Hindlimb muscle (tissue), 1 donor: ENCODE measurements around the gene PABPC3. TPM values are rescaled to one million over a fixed set of nuclear protein-coding genes. Genes with fewer than 3 reads are reported as not detected.

Experiments used
- DNase-seq: peaks from one replicate; pipeline ENCODE4 v3.0.0-alpha.2; 2013
- polyA plus RNA-seq: library from polyadenylated mRNA; unstranded; fragments of 120-200 nt; gene quantifications from one replicate; pipeline ENCODE4 v1.2.1, GENCODE V29; 2013; ENCODE audit not compliant: insufficient read length

PABPC3 gene
- 0.39 TPM for polyA plus RNA-seq

DNA sequence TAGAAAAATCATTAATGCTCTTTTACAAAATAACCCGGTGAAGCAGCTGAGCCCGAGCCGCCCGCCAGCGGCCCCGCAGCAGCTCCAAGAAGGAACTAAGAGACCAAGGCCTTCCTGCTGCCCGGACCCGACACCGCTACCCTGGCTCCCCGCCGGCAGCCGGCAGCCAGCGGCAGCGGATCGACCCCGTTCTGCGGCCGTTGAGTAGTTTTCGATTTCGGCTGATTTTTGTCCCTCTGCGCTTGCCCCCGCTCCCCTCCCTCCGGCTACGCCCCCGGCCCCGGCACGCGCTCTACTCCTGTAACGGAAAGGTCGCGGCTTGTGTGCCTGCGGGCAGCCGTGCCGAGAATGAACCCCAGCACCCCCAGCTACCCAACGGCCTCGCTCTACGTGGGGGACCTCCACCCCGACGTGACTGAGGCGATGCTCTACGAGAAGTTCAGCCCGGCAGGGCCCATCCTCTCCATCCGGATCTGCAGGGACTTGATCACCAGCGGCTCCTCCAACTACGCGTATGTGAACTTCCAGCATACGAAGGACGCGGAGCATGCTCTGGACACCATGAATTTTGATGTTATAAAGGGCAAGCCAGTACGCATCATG lies at the start of gene PABPC3:
PABPC3 (plus strand) TSS at position 286 of the 603 bp plus-strand sequence; CDS start at position 349, 63 bp downstream.
- DNase-seq, result no peak

DNA sequence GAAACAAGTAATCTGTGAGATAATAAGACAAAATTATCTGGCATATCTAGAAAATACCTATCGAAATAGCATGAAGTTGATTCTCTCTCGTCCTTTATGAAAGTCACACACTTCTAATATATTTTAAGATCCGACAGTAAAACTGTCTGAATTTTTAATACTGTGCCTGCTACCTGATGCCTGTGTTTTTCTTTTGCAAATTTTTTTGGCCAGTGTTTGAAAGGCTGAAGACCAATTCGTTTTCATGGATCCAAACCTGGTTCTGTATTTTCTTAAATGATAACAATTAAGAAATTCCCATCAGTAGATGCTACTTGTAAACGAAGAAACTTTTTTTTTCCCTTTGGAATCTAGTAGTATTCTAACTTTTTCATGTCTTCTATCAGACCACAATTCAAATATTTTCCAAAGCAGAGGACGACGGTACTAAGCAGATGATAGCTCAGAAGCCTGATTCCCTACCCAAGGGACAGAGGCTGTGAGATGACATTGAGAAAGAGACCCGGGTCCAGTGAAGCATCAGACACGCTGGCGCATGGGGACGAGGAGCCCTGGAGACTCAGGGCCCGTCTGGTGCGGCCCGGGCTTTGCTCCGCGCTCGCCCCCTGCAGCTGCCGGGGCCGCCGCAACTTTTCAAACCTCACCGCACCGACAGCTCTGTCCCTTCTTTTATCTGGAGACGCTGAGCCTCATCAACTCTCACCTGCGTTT lies 49.5 kb upstream of the PABPC3 start:
- DNase-seq, result no peak

DNA sequence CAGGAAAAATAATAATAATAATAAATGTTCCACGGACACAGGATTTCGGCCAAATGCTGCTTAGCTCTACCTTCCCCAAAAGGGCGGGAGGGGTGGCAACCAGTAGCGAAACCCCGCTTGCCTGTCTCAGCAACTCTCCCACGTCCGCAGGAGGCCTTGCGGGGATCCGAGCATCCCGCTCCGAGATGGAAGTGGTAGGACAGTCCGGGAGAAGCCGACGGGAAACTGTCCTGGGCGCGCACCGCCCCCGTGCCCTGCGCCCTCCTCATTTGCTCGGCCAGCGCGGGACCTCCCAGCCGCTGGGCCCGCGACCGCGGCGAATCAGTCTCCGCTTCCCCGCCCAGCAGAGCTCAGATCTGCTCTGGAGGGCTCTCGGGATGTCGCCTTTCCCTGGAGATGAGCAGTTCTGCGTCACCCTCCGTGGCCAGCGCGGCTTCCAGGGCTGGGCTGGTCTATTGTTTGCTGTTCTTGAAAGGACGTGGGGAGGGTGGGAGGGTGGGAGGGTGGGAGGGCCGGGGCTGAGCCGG lies 48.9 kb upstream of the PABPC3 start:
- DNase-seq, result no peak

DNA sequence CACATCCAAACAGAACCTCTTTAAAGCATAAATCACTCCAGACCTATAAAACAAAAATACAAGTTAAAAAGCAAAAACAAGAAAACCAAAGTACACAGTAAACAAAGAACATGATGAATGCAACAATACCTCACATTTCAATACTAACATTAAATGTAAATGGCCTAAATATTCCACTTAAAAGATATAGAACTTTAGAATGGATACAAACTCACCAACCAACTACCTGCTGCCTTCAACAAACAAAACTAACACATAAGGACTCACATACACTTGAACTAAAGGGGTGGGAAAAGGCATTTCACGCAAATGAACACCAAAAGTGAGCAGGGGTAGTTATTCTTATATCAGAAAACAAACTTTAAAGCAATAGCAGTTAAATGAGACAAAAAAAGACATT lies 44.9 kb upstream of the PABPC3 start:
- no peak for DNase-seq

DNA sequence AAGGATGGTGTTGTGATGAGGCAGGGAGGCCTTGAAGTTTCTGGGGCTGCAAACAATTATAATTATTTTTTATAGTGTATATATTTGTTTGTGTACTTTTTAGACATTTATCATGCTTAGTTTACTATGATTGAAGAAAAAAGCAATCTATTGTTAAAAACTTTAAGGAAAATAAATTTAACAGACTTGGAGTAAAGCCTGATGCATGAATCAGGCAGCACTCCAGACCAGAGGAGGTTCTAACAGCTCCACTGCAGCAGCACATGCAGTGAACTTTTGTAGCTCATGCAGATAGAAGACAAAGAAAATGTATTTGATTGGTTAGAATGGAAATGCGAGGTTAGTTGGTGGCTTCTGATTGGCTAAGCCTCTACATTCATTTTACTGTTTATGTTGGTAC lies 36.8 kb upstream of the PABPC3 start:
- DNase-seq, result no peak

DNA sequence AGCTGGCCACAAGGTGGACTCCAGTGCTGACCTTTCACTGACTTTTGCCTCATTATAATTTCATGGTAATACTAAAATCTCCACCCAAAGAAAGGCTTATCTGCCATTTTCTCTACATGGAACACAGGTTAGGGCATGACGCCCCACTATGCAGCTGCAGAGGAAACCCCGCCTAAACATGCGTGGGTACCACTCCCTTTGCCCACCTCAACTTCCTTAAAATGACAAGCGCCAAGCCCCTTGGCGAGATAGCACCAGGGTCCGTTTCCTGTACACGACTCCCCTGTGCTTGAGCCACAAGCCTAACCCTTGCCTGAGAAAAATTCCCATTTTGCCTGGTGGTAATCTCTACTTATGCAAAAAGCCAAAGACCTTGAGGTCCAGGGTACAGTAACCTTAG lies 36.0 kb upstream of the PABPC3 start:
- no peak for DNase-seq

DNA sequence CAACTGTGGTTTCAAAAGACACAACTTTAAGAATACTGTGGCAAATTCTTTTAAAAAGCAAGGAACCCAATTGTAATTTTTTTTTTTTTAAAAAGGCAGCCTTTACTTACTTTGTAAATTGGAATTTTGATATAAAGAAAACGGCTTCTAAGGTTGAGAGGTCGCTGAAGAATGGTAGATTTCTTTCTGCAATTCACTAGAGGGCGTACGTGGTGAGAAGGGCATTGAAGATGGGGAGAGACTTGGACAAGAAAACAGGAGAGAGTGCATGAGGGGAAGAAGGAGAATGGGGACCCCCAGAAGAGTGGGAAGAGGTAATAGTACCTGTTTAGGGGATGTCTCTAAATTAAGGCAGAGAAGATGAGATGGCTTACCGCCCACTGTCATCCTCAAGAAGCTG lies 33.5 kb upstream of the PABPC3 start:
- no peak for DNase-seq

DNA sequence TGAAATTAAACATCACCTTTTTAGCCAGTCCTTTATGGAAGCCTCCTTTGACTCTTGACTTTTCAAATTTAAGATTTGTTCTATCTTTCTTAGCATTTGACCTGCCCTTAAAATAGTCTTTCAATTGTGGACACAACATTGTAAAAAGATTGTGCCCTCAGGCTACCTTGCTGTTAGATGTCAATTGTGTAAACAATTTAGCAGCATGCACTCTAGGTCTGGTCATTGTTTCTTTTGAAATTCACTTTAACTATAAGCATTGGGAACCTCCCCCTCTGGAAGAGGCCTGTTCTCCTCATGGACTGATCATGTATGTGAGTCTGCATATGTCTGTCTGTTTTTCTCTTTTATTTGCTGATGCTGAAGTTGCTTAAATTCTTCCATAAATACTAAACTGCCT lies 31.5 kb upstream of the PABPC3 start:
- no peak for DNase-seq

DNA sequence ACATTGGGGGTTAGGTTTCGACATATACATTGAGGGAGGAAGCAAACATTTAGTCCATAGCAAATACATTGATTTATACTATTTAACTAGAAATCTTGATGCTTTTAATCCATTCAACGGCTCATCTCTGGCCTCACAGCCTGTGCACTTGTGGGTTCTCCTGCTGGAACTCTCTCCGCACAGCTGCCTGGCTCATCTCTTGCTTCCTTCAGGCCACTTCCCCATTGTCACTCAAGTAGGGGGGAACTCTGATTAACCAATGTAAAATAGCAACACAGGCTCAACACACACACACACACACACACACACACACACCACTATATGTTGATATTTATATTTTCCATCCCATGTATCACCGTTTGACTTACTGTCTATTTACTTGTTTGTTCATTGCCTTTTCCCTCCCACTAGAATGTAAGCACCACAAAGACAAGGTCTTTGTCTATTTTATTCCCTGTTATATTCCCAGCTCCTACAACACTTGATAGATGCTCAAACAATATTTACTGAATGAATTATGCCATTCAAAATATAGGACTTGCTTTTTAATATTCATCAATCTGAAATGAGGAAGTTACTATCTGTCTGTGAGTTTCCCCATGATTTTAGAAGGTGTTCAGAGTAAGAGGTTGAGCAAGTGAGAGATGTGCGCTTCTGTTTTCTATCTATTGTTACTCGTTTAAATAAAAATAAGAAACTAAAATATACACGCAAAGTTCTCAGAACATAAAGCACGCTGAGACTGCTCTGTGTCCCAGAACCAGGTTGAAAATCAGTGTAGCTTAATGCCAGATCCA lies 29.8 kb upstream of the PABPC3 start:
- no peak for DNase-seq

DNA sequence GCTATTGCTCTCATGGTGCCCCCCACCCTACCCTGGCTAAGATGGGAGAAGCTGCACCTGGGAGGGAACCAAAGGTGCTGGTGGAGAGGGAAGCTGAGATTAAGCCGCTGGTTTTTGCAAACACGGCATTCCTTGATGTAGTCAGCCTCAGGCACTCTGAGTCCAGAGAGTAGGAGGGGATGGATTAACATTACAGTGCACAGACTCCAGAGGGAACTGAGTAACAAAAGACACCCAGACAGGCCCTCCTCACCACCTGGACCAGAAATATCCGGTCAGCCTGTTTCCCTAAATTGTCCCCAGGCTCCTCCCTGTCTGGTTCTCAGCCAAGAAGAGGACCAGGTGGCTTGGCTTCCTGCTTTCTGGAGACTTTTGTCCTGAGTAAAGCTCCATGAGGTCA lies 28.9 kb upstream of the PABPC3 start:
- DNase-seq, result no peak

DNA sequence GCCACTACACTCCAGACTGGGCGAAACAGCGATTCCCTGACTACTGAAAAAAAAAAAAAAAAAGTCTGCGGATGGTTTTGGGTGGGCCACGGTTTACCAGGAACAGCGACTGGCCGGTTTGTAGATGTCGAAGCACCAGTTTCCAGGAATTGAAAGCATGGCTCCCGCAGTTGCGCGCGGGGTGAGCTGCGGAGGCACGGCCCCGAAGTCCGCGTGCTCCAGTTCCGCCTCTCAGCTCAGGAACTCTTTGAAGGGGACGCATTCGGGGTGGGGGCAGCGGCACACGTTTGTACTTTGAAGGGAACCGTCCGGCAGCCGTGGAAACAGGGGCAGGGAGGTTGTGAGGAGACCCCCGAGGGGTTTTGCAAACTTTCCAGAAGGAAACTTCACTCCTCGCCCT lies 27.1 kb upstream of the PABPC3 start:
- DNase-seq, result no peak

DNA sequence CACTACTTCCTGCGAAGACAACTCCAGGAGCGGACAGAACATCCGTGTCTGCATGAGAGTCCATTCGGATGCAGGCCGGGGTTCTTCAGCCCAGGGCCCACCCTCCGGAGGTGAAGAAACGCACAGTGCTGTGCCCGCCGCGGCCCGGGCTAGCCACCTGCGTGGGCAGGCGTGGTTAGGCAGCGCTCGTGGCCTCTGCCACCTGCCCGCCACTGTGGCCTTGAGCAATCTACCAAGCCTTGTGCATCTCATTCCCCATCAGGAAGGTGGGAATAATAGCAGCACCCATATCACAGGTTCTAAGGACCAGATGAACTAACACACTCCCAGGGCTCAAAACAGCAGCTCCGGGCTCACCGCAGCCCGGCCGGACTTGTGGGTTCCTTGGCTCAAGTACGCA lies 26.7 kb upstream of the PABPC3 start:
- no peak for DNase-seq

DNA sequence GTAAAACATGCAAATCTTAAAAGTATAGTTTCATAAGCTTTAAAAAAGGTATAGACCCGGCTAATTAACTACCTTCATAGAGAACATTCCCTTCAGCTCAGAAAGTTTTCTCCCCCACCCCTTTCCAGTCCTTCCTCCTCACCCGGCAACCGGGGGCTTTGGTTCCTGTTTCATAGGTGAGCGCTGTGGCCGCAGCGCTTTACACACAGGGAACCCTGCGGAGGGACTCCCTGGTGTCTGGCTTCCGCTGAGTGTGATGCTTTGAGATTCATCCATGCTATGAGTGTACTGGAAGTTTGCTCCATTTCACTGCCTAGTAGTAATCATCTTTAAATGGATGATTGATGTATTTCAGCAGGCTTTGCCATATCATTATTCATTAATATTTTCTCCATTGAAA lies 26.0 kb upstream of the PABPC3 start:
- DNase-seq, result no peak

DNA sequence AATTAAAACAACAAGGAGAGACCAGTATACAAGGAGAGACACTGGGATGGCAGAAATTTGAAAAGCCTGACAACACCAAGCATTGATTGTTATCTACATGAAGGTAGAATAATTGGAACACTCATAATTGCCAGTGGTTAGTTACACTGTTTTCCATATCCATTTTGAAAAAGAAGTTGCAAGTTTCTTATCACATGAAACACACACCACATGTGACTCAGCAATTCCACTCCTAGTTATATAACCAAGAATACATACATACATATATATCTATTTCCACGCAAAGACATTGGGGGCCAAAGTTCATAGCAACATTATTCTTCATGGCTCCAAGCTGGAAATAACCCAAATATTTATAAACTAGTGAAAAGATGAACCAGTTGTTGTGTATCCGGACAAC lies 15.2 kb upstream of the PABPC3 start:
- DNase-seq, result no peak

DNA sequence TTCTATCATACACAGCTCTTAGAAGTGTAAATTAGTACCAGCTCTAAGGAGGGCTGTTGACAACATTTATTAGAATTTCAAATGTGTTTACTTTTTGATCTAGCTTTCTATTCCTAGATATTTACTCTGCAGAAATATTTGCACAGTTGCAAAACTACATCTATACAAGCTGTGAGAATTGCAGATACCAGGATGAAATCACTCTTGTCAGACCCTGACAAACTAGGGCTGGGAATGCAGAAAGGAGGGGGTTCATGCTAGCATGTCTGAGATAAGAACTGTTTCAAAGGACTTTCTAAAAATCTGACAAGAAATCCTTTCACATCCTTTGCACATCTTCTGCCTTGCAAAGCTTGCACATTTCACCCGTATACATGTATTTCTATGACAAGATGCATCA lies 11.8 kb upstream of the PABPC3 start:
- DNase-seq, result no peak

DNA sequence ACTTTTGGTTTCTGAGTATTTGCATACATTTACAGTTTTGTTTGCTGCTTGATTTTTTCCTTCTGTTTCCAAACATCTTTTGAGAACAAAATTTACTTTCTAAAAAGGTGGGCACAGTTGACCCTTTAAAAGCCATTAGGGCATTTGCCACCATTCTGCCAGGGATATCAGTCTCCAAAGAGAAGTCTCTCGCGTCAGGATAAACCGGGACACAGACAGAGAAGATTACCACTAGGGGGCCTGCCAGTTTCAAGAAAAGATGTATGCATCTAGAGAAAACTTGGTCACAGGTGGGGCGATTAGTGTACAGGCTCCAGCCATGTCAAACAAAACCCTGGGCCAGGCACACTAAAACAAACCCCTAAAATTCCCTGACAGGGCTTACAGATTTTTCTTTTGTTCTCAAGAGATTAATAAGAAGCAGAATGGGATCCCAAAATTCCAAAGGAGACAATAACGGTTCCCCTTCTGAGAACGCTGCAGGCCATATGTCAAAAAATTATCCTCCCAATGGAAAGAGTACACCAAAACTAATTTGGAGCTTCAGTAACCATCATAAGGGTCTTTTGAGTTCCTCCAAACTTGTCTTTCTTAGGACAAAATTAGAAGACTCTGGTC lies 10.7 kb upstream of the PABPC3 start:
- DNase-seq, result peak; percentile 11

DNA sequence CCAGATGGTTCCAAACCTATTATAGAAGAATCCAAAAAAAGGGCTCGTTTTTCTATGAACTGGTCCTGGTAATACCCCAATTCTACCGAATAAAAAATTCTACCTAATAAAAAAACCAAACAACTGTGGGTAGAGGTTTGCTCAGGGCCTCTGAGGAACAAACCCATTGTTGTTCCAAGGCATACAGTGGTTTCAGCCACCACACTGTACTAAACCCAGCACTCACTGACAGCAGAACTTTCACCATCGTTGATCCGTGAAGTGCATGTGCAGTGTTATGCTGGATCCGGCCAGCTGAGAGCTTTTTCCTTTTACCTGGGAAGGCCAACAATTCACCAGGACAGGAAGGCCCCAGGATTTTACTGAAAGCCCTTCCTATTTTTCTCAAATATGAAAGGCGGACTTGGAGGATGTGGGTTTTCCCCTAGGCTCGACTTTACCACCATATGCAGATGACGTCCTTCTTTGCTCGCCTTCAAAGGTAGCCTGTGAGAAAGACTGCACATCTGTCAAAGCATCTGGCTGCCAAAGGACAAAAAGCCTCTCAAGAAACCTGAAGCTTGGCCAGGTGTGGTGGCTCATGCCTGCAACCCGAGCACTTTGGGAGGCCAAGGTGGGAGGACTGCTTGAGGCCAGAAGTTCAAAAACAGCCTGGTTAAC lies 7.2 kb upstream of the PABPC3 start:
- no peak for DNase-seq

DNA sequence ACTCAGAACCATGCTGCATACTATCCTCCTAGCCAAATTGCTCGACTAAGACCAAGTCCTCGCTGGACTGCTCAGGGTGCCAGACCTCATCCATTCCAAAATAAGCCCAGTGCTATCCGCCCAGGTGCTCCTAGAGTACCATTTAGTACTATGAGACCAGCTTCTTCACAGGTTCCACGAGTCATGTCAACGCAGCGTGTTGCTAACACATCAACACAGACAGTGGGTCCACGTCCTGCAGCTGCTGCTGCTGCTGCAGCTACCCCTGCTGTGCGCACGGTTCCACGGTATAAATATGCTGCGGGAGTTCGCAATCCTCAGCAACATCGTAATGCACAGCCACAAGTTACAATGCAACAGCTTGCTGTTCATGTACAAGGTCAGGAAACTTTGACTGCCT lies 1.5 kb downstream of the PABPC3 start:
- DNase-seq, result no peak

DNA sequence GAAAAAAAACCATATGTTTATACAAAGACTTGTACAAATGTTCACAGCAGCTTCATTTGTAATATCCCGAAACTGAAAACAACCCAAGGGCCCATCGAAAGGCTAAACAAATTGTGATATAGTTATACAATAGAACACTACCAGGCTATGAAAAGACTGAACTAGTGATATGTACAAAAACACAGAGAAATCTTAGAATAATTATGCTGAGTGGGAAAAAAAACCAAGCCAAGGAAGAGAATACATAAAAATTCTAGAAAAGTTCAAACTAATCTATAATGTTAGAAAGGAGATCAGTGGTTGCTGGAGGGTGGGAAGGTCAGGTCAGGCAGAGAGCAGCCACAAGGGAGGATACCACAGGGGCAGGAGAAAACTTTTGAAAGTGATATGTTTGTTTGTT lies 7.8 kb downstream of the PABPC3 start:
- DNase-seq, result no peak

DNA sequence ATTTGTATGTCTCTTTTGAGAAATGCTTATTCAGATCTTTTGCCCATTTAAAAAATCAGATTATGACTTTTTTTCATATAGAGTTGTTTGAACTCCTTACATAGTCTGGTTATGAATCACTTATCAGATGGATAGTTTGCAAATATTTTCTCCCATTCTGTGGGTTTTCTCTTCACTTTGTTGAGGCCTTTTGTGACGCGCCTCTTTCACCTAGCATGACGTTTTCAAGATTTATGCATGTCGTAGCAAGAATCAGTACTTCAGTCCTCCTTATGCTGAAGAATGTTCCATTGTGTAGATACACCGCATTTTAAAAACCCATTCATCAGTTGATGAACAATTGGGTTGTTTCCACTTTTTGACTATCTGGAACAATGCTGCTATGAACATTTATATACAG lies 13.4 kb downstream of the PABPC3 start:
- DNase-seq, result no peak

DNA sequence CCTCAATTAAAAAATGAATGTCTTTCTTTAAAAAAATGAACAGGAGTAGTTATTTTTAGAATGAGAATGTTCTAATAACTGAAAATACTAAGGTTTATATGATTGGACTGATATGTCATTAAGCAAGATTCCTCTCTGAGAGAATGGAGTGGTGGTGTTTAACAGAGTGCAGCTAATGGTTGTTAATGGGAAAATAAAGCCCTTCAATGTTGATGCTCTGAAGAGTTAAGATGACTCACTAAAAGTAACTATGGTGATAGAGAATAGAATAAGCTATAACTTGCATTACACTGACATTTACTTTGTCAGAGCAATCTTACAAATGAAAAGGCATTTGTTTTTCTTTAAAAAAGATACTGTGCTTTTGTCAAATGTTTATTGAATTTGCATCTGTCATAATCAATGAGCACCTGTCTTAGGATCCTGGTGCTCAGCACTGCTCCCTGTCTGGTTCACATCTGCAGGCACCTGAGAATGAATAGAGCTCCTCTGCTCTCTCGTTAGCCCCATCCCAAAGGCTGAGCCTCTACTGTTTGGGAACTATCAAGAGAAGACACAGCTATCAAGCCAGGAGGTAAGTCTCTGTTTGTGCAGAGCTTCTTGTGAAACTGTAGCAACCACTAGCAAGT lies 15.1 kb downstream of the PABPC3 start:
- DNase-seq, result no peak

DNA sequence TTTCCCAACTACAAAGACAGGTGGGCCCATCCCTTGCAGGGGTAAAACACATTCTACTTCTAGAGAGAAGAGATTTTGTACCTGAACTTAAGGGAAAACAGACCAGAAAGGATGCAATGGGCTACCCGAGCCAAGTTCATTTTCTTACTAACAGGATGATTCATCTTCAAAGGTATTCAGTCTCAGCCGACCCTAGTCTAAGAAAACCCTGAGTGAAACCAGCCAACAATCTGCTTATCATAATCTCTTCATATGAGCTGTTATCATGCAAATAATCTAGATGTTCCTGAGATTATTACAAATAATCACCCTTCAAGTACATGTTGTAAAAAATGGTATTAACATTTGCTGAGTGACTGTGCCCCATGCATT lies 15.6 kb downstream of the PABPC3 start:
- no peak for DNase-seq
